SK-N-MC (cell line): ENCODE measurements around the gene NDUFS8.

ENCODE experiments used
- EZH2 ChIP-seq: fragments of 200-600 bp; sonication (generic); IDR thresholded peaks from one replicate; pipeline ENCODE4 v1.6.1; 2017; ENCODE audit warnings: antibody characterized with exemption
- POLR2AphosphoS5 ChIP-seq: IDR thresholded peaks from 2 replicates; pipeline ENCODE4 v1.6.1; 2012; ENCODE audit warnings: mild to moderate bottlenecking, low read depth, low read length, borderline replicate concordance

- no peak for TF ChIP-seq POLR2AphosphoS5
- no peak for TF ChIP-seq EZH2
These were observed 14.1 kb upstream of the NDUFS8 start for GRCh38 chr11:68016161-68016903.
